Endothelial cell of umbilical vein (primary cell): ENCODE measurements around the gene PDZD4.

ENCODE experiments used
- EZH2 ChIP-seq: IDR thresholded peaks from 2 replicates; pipeline ENCODE4 v1.6.1; 2012; ENCODE audit warnings: borderline replicate concordance, low read depth, mild to moderate bottlenecking, moderate library complexity, low read length, inconsistent platforms; ENCODE audit not compliant: severe bottlenecking
- GATA2 ChIP-seq: IDR thresholded peaks from 2 replicates; pipeline ENCODE4 v1.7.0; 2011; ENCODE audit warnings: low read depth, mild to moderate bottlenecking, moderate library complexity, mixed read lengths, low read length; ENCODE audit not compliant: insufficient read length, insufficient read depth
- JUN ChIP-seq: IDR thresholded peaks from 2 replicates; pipeline ENCODE4 v1.6.1; 2011; ENCODE audit warnings: borderline replicate concordance, low read depth; ENCODE audit not compliant: insufficient read length, insufficient read depth
- MYC ChIP-seq: IDR thresholded peaks from one replicate; pipeline ENCODE4 v1.6.1; 2011; ENCODE audit warnings: mild to moderate bottlenecking, low read depth, low read length
- POLR2A ChIP-seq: IDR thresholded peaks from 2 replicates; pipeline ENCODE4 v1.6.1; 2012; ENCODE audit warnings: low read depth, mild to moderate bottlenecking, control low read depth, low read length
- POLR2AphosphoS5 ChIP-seq: IDR thresholded peaks from 2 replicates; pipeline ENCODE4 v1.6.1; 2012; ENCODE audit warnings: low read depth, mild to moderate bottlenecking, control low read depth, low read length, moderate library complexity; ENCODE audit not compliant: insufficient read depth
- TF ChIP-seq, protein P1 (sequence below), 2 donors: IDR thresholded peaks; 1 replicate in 1 of 2; 2 replicates in 1 of 2; pipeline ENCODE4 v1.5.1; 2011; ENCODE audit warnings: low read length in 2 of 2, mild to moderate bottlenecking in 2 of 2, moderate library complexity in 2 of 2, control low read depth in 1 of 2, inconsistent platforms in 1 of 2, low read depth in 1 of 2; ENCODE audit not compliant: insufficient read depth in 1 of 2; ENCODE audit errors: extremely low read depth in 1 of 2
- TF ChIP-seq, protein P2 (sequence below): IDR thresholded peaks from 2 replicates; pipeline ENCODE4 v1.6.1; 2011; ENCODE audit not compliant: insufficient read depth, insufficient read length

DNA sequence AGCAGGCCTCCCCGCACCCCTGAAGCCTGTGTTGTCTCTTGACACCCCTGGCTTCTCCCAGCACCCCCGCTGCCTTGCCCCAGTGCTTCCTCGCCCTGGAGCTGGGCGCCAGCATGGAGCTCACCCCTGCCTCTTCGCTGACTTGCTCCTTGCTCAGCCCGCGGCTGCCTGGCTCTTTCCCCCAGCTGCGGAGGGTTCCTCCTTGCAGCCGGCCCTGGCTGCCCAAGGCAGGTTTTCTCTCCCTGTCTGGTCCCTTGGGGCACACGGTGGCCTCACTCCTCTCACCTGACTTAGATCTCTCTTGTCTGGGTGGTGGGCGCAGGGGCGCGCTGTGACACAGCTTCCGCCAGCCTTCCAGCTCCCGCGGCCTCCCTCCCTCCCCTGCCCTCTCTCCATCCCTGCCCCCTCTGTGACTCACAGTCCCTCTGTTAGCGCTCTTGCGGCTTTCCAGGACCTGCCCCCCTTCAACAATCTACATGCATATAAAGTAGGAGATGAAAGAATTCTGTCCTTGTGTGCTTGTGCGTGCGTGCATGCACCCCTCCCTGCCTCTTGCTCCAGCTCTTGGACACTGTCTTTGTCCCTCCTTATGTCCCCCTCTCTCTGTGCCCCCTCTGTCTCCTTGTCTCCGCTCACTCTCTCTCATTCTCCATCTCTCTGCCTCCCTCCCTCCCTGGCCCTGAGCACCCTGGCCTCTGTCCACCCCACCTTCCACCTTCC, 64.1 kb downstream of the PDZD4 start:
- TF ChIP-seq, protein P1, sequence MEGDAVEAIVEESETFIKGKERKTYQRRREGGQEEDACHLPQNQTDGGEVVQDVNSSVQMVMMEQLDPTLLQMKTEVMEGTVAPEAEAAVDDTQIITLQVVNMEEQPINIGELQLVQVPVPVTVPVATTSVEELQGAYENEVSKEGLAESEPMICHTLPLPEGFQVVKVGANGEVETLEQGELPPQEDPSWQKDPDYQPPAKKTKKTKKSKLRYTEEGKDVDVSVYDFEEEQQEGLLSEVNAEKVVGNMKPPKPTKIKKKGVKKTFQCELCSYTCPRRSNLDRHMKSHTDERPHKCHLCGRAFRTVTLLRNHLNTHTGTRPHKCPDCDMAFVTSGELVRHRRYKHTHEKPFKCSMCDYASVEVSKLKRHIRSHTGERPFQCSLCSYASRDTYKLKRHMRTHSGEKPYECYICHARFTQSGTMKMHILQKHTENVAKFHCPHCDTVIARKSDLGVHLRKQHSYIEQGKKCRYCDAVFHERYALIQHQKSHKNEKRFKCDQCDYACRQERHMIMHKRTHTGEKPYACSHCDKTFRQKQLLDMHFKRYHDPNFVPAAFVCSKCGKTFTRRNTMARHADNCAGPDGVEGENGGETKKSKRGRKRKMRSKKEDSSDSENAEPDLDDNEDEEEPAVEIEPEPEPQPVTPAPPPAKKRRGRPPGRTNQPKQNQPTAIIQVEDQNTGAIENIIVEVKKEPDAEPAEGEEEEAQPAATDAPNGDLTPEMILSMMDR (IDR thresholded peaks at IDR 0.05; ENCODE audit: extremely low read depth in 1 of 2, insufficient read depth in 1 of 2, low read depth in 1 of 2, low read length in 2 of 2), result no peak
- TF ChIP-seq POLR2AphosphoS5 (peak; percentile 28), EZH2 (no peak), POLR2A (no peak), JUN (no peak), MYC (no peak), GATA2 (no peak)
- TF ChIP-seq, protein P2, sequence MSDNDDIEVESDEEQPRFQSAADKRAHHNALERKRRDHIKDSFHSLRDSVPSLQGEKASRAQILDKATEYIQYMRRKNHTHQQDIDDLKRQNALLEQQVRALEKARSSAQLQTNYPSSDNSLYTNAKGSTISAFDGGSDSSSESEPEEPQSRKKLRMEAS, result no peak
